ENCODE results near the gene KCNJ6.

KCNJ6 gene

DNA sequence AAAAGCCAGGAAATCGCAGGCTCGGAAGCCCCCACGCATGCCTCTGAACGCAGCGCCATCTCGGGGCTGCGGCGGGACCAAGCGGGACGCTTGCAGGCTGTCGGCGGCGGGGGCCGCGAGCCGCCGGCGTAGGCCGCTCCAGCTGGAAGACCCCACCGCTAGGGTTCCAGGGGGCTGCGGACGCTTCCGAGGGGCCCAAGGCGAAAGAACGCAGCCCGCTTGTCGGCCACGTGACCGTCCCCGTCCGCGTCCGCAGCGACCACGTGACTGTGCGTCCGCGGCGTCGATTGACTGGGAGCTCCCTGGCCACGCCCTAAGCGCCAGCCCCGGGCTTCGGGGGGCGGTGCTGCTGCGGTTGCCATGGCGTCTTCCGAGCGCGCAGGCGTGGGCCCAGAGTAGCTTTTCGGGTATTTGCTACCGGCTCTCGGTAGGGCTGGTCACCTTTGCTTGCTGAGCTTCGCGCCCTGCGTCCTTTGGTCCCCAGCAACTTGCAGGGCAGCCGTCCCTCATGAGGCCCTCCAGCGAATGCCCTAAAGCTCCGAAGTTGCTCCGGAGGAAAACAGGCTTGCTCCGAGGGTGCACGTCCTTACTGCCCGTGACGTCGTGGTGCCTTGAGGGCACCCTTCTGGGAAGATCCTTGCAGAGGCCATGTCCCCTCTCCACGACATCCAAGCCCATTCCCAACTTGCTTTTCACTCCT is 352.5 kb downstream of the KCNJ6 start:
- DNase-seq, result peak; percentile 90 to 92
- Mint-ChIP-seq H3K4me3 (peak overlapping the region; percentile 98 to 99), H3K27me3 (no peaks in the 10 kb centered on the region), H3K27ac (peak overlapping the region; percentile 99), H3K4me1 (peaks cover 31% of the 10 kb centered on the region), H3K9me3 (peaks cover 4 to 7% of the 10 kb centered on the region in 2 donors)
- peak; percentile 90 for ATAC-seq

DNA sequence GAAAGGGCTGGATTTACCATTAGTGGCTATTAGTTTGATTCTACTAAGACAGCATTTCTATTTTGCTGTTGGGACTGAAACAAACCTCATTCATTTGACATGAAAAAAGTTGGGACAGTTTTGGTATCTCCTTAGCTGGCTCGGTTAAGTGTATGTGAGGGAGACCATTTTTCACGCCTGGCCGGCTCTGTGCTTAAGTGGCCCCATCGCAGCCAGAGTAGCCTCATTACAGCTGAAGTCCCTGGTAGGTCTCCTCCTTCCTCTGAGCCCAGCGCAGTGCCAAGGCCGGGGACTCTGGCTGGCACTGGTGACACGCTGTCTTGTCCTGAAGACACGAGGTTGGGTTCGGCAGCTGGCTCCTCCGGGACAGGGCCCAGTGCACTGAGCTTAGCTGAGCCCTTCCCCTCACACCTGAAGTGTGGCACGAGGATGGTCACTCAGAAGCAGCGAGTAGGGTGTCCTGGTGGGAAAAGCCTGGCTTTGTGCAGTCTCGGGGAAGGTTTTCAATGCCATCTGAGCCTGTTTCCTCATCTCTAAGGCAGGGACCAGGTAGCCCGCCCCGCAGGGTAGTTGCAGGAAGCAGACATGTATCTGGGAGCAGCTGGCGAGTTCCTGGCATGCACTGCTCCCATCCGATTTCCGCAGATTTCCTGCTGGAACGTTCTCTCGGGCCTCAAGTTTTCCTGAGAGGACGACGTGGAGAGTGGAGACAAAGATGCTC is 353.2 kb downstream of the KCNJ6 start:
- Mint-ChIP-seq H3K4me1 (peaks cover 31% of the 10 kb centered on the region), H3K27me3 (no peaks in the 10 kb centered on the region), H3K27ac (peak overlapping the region; percentile 99), H3K9me3 (peaks cover 9 to 10% of the 10 kb centered on the region in 2 donors), H3K4me3 (peak overlapping the region; percentile 98 to 99)
- DNase-seq (no peak), ATAC-seq (peak; percentile 0)

DNA sequence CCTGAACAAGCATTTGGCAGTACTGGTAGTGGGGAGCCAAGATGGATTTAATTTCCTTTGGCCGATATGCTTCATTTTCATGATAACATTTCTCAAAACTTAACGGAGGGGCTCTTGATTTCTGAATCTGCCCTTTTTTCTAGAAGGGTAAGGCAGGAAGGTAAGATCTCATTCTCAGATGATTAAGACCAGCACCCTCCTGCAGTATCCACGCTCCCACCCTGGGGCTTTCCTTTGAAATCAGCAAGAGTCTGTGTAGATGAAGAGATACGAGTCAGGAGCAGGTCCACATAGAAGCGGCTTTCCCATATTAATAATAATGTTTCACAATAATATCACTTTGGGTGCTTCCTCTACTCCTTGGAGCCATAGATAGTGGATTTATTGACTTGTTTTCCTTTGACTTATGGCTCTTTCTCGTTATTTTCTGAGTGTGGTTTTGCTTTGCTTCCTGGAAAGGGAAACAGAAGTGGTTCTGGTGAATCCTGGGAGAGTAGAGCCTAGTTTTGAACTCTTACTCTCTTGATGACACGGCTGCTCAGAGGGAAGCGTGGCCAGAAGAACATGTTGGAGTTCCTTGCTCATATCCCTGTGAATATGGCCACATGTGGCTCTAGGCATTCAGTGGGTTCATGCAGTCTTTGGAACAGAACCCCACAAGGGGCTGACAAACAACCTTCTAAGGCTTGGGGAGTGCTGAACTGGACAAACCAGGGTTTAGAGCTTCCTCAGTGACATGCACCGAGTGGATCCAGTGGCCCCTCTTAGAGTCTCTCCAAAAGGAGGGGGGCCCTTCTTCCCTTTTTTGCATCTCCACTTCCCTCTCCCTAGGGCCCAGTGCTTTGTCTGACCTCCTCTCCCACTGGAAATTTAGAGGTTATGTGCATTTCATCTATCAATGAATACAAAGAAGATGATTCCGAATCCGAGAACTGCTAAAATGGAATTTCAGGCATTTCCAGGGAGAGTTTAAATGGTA is 354.0 kb downstream of the KCNJ6 start:
- Mint-ChIP-seq H3K27ac (peak overlapping the region in 1 of 2 donors; percentile 47), H3K27me3 (no peaks in the 10 kb centered on the region), H3K4me1 (peaks cover 31% of the 10 kb centered on the region), H3K9me3 (peaks cover 9 to 10% of the 10 kb centered on the region in 2 donors), H3K4me3 (peak overlapping the region; percentile 98 to 99)
- ATAC-seq (no peak), DNase-seq (no peak)

DNA sequence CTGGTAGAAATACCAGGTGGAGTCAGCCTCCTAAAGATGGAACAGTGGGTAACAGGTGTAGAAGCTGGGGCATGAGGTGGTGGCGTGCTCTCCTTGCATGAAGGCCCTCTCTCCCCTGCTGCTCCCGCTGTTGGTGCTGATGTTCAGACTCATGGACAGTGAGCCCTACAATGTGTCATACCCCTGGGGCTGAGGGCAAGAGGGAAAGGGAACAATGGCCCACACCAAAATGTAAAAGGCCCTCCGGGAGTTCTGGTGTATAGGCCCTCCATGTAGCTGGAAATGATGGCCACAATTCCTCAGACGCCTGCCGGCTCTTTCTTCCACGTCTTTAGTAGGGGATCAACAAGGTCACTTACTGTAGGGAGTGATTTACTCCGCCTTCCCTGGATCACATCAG is 354.8 kb downstream of the KCNJ6 start:
- DNase-seq (no peak), ATAC-seq (no peak)
- no peak overlapping the region for H3K4me3 Mint-ChIP-seq
- H3K27me3 Mint-ChIP-seq, result no peaks in the 10 kb centered on the region
- no peak overlapping the region for H3K27ac Mint-ChIP-seq
- peaks cover 31% of the 10 kb centered on the region for H3K4me1 Mint-ChIP-seq
- peaks cover 9 to 10% of the 10 kb centered on the region in 2 donors for H3K9me3 Mint-ChIP-seq

DNA sequence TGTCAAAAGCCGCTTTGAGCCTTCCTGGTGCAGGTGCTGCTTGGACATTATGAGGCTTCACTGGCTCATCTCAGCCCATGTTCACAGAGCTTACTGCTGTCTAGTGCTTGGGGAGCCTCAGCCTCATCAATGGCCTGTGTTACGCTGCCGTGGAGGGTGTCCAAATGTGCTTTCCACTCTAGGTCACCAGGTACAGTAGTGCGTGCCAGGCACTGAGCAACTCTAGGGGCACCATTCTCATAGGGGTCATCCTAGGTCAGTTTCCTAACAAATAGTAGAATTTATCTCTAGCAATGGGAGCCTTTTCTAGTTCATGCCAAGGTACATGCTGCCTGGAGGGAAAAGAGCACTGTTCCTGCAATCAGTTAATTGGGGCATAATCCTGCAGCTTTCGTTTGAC is 355.9 kb downstream of the KCNJ6 start:
- no peak overlapping the region for H3K27ac Mint-ChIP-seq
- no peak overlapping the region for H3K4me3 Mint-ChIP-seq
- ATAC-seq, result no peak
- H3K9me3 Mint-ChIP-seq, result peaks cover 9 to 10% of the 10 kb centered on the region in 2 donors
- peaks cover 22% of the 10 kb centered on the region for H3K4me1 Mint-ChIP-seq
- no peak for DNase-seq
- peaks cover 7% of the 10 kb centered on the region for H3K27me3 Mint-ChIP-seq

DNA sequence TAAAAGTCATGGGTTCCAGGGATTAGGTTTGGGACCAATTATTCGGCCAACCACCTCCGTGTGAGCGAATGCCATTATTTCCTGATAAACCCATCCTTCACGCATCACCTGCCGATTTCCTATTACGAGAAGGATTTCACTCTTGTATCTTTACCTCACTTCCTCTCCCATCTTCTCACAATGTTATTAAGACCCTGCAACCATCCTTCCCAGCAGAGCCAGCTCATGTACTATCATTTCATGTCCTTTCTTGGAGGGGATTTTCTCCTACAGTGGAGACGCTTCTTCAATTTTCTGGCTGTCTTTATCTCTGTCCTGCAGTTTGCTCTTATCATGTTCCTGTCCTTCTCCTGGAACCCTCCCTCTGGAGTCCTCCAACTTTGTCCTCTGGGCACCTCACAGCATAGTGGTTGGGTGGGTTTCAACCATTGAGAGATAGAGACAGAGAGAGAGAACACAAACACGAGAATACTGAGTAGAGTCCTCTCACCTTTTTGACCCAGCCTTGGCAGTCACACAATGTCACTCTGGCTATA is 357.5 kb downstream of the KCNJ6 start:
- H3K27me3 Mint-ChIP-seq, result peaks cover 17% of the 10 kb centered on the region
- no peak for ATAC-seq
- H3K4me3 Mint-ChIP-seq, result no peak overlapping the region
- H3K27ac Mint-ChIP-seq, result no peak overlapping the region
- H3K4me1 Mint-ChIP-seq, result peaks cover 10% of the 10 kb centered on the region
- peaks cover 9 to 10% of the 10 kb centered on the region in 2 donors for H3K9me3 Mint-ChIP-seq
- no peak for DNase-seq

All from stimulated activated naive CD8-positive, alpha-beta T cell treated with anti-CD3 and anti-CD28 coated beads, Interleukin-15, amount 100 ng/mL, for 72 hours (primary cell).